GM23338 (cell line): ENCODE data around the gene PRM3. TPM values are rescaled to one million over a fixed set of nuclear protein-coding genes. Genes with fewer than 3 reads are reported as not detected.

Experiments used
- ATAC-seq: fragments of 200-7000 bp; cut with Tn5 transposase; 3 replicates; pipeline ENCODE4 v1.9.1; 2020
- DNase-seq: peaks from one replicate; pipeline ENCODE4 v3.0.0-alpha.2; 2015; ENCODE audit warnings: low spot score
- H2AFZ ChIP-seq: fragments of 200-600 bp; sonication (generic); 2 replicates; pipeline ENCODE4 v1.8.0; 2016; ENCODE audit warnings: antibody characterized with exemption, mild to moderate bottlenecking, moderate library complexity
- H3F3A ChIP-seq: fragments of 200-600 bp; sonication (generic); replicated peaks from 2 replicates; pipeline ENCODE4 v1.8.0; 2017; ENCODE audit warnings: antibody characterized with exemption, mixed run types, low read depth
- H3K27ac ChIP-seq: fragments of 200-600 bp; sonication (generic); 2 replicates; pipeline ENCODE4 v1.6.1; 2016; ENCODE audit warnings: low read depth
- H3K27me3 ChIP-seq: fragments of 200-600 bp; sonication (generic); 2 replicates; pipeline ENCODE4 v1.8.0; 2016; ENCODE audit warnings: mild to moderate bottlenecking, mixed run types, moderate library complexity; ENCODE audit not compliant: insufficient read depth
- H3K36me3 ChIP-seq: fragments of 200-600 bp; sonication (generic); 2 replicates; pipeline ENCODE4 v1.8.0; 2016; ENCODE audit warnings: mild to moderate bottlenecking; ENCODE audit not compliant: insufficient read depth
- H3K4me1 ChIP-seq: fragments of 200-600 bp; sonication (generic); 2 replicates; pipeline ENCODE4 v1.8.0; 2016; ENCODE audit warnings: mild to moderate bottlenecking, moderate library complexity; ENCODE audit not compliant: insufficient read depth
- H3K4me2 ChIP-seq: fragments of 200-600 bp; sonication (generic); 2 replicates; pipeline ENCODE4 v1.7.1; 2017; ENCODE audit warnings: mixed run types
- H3K4me3 ChIP-seq: fragments of 200-600 bp; sonication (generic); 2 replicates; pipeline ENCODE4 v1.6.1; 2016; ENCODE audit warnings: mixed run types
- H3K79me2 ChIP-seq: fragments of 200-600 bp; sonication (generic); replicated peaks from 2 replicates; pipeline ENCODE4 v1.8.0; 2017; ENCODE audit warnings: mild to moderate bottlenecking; ENCODE audit not compliant: insufficient read depth
- H3K9me2 ChIP-seq: fragments of 200-600 bp; sonication (generic); 2 replicates; pipeline ENCODE4 v1.8.0; 2017; ENCODE audit not compliant: insufficient read depth
- H4K20me1 ChIP-seq: fragments of 200-600 bp; sonication (generic); replicated peaks from 2 replicates; pipeline ENCODE4 v1.8.0; 2017; ENCODE audit warnings: mild to moderate bottlenecking; ENCODE audit not compliant: insufficient read depth
- H3K27ac Mint-ChIP-seq: 2 replicates; pipeline ENCODE4 v1.8.0; 2020; ENCODE audit warnings: inconsistent platforms, mild to moderate bottlenecking, moderate library complexity, mixed read lengths
- H3K27me3 Mint-ChIP-seq: 3 replicates; pipeline ENCODE4 v1.8.0; 2022; ENCODE audit warnings: low read depth, mild to moderate bottlenecking, moderate library complexity, mixed read lengths, inconsistent platforms; ENCODE audit not compliant: insufficient read depth, poor library complexity
- H3K36me3 Mint-ChIP-seq: 3 replicates; pipeline ENCODE4 v1.8.0; 2021; ENCODE audit warnings: low read depth, mild to moderate bottlenecking, inconsistent platforms, moderate library complexity, mixed read lengths
- H3K4me1 Mint-ChIP-seq: 3 replicates; pipeline ENCODE4 v1.8.0; 2020; ENCODE audit warnings: mild to moderate bottlenecking, inconsistent platforms, mixed read lengths
- H3K4me3 Mint-ChIP-seq: 3 replicates; pipeline ENCODE4 v1.8.0; 2021; ENCODE audit warnings: moderate library complexity, mild to moderate bottlenecking, inconsistent platforms, mixed read lengths
- H3K9me3 Mint-ChIP-seq: 3 replicates; pipeline ENCODE4 v1.8.0; 2020; ENCODE audit warnings: moderate library complexity, mild to moderate bottlenecking, inconsistent platforms, mixed read lengths
- EZH2 ChIP-seq: fragments of 200-600 bp; sonication (generic); IDR thresholded peaks from one replicate; pipeline ENCODE4 v1.8.0; 2017; ENCODE audit warnings: antibody characterized with exemption, mild to moderate bottlenecking, low read depth; ENCODE audit not compliant: unreplicated experiment
- EZH2phosphoT487 ChIP-seq: fragments of 200-600 bp; sonication (generic); IDR thresholded peaks from one replicate; pipeline ENCODE4 v1.8.1; 2018; ENCODE audit warnings: antibody characterized with exemption; ENCODE audit not compliant: unreplicated experiment
- JUNB ChIP-seq: IDR thresholded peaks from one replicate; pipeline ENCODE4 v1.6.1; 2016; ENCODE audit warnings: antibody characterized with exemption; ENCODE audit not compliant: unreplicated experiment
- REST ChIP-seq: IDR thresholded peaks from one replicate; pipeline ENCODE4 v1.6.1; 2018; ENCODE audit warnings: antibody characterized with exemption; ENCODE audit not compliant: unreplicated experiment
- ZNF114 ChIP-seq: fragments of 250-450 bp; sonication (Bioruptor Pico); IDR thresholded peaks from 2 replicates; pipeline ENCODE4 v1.5.0; 2020; ENCODE audit warnings: mild to moderate bottlenecking, moderate library complexity
- ZNF331 ChIP-seq: fragments of 250-450 bp; sonication (Bioruptor Pico); IDR thresholded peaks from 2 replicates; pipeline ENCODE4 v1.5.0; 2020; ENCODE audit warnings: low read depth, mild to moderate bottlenecking, moderate library complexity
- polyA plus RNA-seq: library from polyadenylated mRNA; unstranded; fragments of >200 nt; fragmentation: Nextera tagmentation; extraction: Ambion mirVana; gene quantifications from 2 replicates; pipeline ENCODE4 v1.2.1, GENCODE V29; 2016
- total RNA-seq: library from RNA; depleted of rRNA; stranded (reverse); fragments of >200 nt; shearing (Covaris generic); gene quantifications from 2 replicates; pipeline ENCODE4 v1.2.3, GENCODE V29; 2014
- TF ChIP-seq, protein P1 (sequence below): fragments of 250-450 bp; sonication (Bioruptor Pico); IDR thresholded peaks from 2 replicates; pipeline ENCODE4 v1.5.0; 2020; ENCODE audit warnings: mild to moderate bottlenecking, moderate library complexity
- TF ChIP-seq, protein P2 (sequence below): IDR thresholded peaks from 2 replicates; pipeline ENCODE4 v1.6.1; 2016; ENCODE audit warnings: antibody characterized with exemption

Gene PRM3
- total and polyA plus RNA-seq, 2 experiments from 2014 or later: not detected

- Mint-ChIP-seq H3K36me3 (no peaks in the 10 kb centered on the region), H3K9me3 (no peaks in the 10 kb centered on the region; the same call in 2 of the 3 replicates), H3K4me1 (peaks cover 12% of the 10 kb centered on the region), H3K27ac (no peak overlapping the region), H3K27me3 (peaks cover 14% of the 10 kb centered on the region), H3K4me3 (no peak overlapping the region; the same call in 2 of the 3 replicates)
- Histone ChIP-seq H3K4me3 (no peak overlapping the region), H3K27ac (no peak overlapping the region), H3K36me3 (no peaks in the 10 kb centered on the region), H3K4me1 (peaks cover 4% of the 10 kb centered on the region; the same call in 1 of the 2 replicates), H3K4me2 (no peak overlapping the region), H3K9me2 (no peaks in the 10 kb centered on the region), H4K20me1 (no peaks in the 10 kb centered on the region), H2AFZ (no peak overlapping the region), H3K79me2 (peaks cover 10% of the 10 kb centered on the region), H3F3A (peaks cover 7% of the 10 kb centered on the region), H3K27me3 (no peaks in the 10 kb centered on the region)
- no peak for TF ChIP-seq REST
- no peak for TF ChIP-seq EZH2phosphoT487
- TF ChIP-seq, protein P1, sequence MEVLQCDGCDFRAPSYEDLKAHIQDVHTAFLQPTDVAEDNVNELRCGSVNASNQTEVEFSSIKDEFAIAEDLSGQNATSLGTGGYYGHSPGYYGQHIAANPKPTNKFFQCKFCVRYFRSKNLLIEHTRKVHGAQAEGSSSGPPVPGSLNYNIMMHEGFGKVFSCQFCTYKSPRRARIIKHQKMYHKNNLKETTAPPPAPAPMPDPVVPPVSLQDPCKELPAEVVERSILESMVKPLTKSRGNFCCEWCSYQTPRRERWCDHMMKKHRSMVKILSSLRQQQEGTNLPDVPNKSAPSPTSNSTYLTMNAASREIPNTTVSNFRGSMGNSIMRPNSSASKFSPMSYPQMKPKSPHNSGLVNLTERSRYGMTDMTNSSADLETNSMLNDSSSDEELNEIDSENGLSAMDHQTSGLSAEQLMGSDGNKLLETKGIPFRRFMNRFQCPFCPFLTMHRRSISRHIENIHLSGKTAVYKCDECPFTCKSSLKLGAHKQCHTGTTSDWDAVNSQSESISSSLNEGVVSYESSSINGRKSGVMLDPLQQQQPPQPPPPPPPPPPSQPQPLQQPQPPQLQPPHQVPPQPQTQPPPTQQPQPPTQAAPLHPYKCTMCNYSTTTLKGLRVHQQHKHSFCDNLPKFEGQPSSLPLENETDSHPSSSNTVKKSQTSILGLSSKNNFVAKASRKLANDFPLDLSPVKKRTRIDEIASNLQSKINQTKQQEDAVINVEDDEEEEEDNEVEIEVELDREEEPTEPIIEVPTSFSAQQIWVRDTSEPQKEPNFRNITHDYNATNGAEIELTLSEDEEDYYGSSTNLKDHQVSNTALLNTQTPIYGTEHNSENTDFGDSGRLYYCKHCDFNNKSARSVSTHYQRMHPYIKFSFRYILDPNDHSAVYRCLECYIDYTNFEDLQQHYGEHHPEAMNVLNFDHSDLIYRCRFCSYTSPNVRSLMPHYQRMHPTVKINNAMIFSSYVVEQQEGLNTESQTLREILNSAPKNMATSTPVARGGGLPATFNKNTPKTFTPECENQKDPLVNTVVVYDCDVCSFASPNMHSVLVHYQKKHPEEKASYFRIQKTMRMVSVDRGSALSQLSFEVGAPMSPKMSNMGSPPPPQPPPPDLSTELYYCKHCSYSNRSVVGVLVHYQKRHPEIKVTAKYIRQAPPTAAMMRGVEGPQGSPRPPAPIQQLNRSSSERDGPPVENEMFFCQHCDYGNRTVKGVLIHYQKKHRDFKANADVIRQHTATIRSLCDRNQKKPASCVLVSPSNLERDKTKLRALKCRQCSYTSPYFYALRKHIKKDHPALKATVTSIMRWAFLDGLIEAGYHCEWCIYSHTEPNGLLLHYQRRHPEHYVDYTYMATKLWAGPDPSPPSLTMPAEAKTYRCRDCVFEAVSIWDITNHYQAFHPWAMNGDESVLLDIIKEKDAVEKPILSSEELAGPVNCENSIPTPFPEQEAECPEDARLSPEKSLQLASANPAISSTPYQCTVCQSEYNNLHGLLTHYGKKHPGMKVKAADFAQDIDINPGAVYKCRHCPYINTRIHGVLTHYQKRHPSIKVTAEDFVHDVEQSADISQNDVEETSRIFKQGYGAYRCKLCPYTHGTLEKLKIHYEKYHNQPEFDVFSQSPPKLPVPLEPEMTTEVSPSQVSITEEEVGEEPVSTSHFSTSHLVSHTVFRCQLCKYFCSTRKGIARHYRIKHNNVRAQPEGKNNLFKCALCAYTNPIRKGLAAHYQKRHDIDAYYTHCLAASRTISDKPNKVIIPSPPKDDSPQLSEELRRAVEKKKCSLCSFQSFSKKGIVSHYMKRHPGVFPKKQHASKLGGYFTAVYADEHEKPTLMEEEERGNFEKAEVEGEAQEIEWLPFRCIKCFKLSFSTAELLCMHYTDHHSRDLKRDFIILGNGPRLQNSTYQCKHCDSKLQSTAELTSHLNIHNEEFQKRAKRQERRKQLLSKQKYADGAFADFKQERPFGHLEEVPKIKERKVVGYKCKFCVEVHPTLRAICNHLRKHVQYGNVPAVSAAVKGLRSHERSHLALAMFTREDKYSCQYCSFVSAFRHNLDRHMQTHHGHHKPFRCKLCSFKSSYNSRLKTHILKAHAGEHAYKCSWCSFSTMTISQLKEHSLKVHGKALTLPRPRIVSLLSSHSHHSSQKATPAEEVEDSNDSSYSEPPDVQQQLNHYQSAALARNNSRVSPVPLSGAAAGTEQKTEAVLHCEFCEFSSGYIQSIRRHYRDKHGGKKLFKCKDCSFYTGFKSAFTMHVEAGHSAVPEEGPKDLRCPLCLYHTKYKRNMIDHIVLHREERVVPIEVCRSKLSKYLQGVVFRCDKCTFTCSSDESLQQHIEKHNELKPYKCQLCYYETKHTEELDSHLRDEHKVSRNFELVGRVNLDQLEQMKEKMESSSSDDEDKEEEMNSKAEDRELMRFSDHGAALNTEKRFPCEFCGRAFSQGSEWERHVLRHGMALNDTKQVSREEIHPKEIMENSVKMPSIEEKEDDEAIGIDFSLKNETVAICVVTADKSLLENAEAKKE (CRISPR knock-in tag): no peak
- no peak for TF ChIP-seq JUNB
- no peak for TF ChIP-seq ZNF114 (CRISPR knock-in tag)
- TF ChIP-seq ZNF331 (CRISPR knock-in tag): no peak
- TF ChIP-seq EZH2: no peak
- TF ChIP-seq, protein P2, sequence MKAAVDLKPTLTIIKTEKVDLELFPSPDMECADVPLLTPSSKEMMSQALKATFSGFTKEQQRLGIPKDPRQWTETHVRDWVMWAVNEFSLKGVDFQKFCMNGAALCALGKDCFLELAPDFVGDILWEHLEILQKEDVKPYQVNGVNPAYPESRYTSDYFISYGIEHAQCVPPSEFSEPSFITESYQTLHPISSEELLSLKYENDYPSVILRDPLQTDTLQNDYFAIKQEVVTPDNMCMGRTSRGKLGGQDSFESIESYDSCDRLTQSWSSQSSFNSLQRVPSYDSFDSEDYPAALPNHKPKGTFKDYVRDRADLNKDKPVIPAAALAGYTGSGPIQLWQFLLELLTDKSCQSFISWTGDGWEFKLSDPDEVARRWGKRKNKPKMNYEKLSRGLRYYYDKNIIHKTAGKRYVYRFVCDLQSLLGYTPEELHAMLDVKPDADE: no peak
- DNase-seq (no peak), ATAC-seq (no peak)
Observed at GRCh38 chr16:11259655-11260595, 13.5 kb downstream of the PRM3 start.
